A549 (cell line): ENCODE measurements around the gene ATXN2. TPM values are rescaled to one million over a fixed set of nuclear protein-coding genes. Genes with fewer than 3 reads are reported as not detected.
A peak's percentile ranks its signal among the peaks of the same experiment; 100 is the strongest.
"Not testable (repeated sequence)": the region's sequence is repeated elsewhere in the genome, so short reads cannot be mapped to it uniquely, and the experiment has no call there.

ENCODE experiments used
- ATAC-seq, 2 experiments: fragments of 200-7000 bp in 1 of 2; fragments of >200 bp in 1 of 2; cut with Nextera tagmentation in 1 of 2; cut with Tn5 transposase in 1 of 2; 3 replicates each; pipeline versions ENCODE4 v1.8.0 to v1.9.1; 2018 to 2020; ENCODE audit warnings: mild to moderate bottlenecking in 1 of 2, moderate library complexity in 1 of 2
- CTCF ChIA-PET: fragments of 300-600 bp; sonication (Branson Sonifier 250); formaldehyde crosslinking; extraction: SDS; loops from one replicate; lab custom pipeline; 2021; ENCODE audit warnings: antibody characterized with exemption, inconsistent platforms; lab: Yijun Ruan, JAX
- POLR2A ChIA-PET: fragments of 350-600 bp; formaldehyde crosslinking; extraction: SDS; loops from one replicate; lab custom pipeline; 2021; ENCODE audit warnings: antibody characterized with exemption, inconsistent platforms; lab: Yijun Ruan, JAX
- DNase-seq, 2 experiments: peaks; one replicate each; pipeline versions ENCODE4 v3.0.0 to v3.0.0-alpha.2; 2011 to 2016; ENCODE audit warnings: low read depth in 1 of 2, low spot score in 1 of 2
- FAIRE-seq: peaks from 2 replicates; lab custom pipeline; 2011; peaks lifted over from hg19 to GRCh38; lab: Jason Lieb, UNC
- H3K27ac ChIP-seq, 2 experiments: fragments of >200 bp; sonication (Bioruptor Twin); formaldehyde crosslinking; 3 replicates each; pipeline ENCODE4 v1.5.1; 2016 to 2017
- H3K4me1 ChIP-seq: fragments of >200 bp; sonication (Bioruptor Twin); formaldehyde crosslinking; 3 replicates; pipeline ENCODE4 v1.6.1; 2016
- H3K4me2 ChIP-seq: fragments of >200 bp; sonication (Bioruptor Twin); formaldehyde crosslinking; 3 replicates; pipeline ENCODE4 v1.6.1; 2016
- H3K4me3 ChIP-seq: fragments of >200 bp; sonication (Bioruptor Twin); formaldehyde crosslinking; 3 replicates; pipeline ENCODE4 v1.5.1; 2016
- H3K9me3 ChIP-seq: fragments of >200 bp; sonication (Bioruptor Twin); formaldehyde crosslinking; 3 replicates; pipeline ENCODE4 v1.6.1; 2016
- BCL3 ChIP-seq: fragments of >200 bp; sonication (Bioruptor Twin); formaldehyde crosslinking; IDR thresholded peaks from 3 replicates; pipeline ENCODE4 v1.6.1; 2016
- CEBPB ChIP-seq, 2 experiments: fragments of >200 bp in 1 of 2; sonication (Bioruptor Twin) in 1 of 2; formaldehyde crosslinking in 1 of 2; IDR thresholded peaks; 2 replicates each; pipeline ENCODE4 v1.6.1; 2012 to 2016
- CHD2 ChIP-seq: fragments of 150-350 bp; IDR thresholded peaks from 2 replicates; pipeline ENCODE4 v1.6.1; 2014; ENCODE audit warnings: low read length; ENCODE audit not compliant: partially characterized antibody
- E2F6 ChIP-seq: IDR thresholded peaks from 2 replicates; pipeline ENCODE4 v1.6.1; 2012; ENCODE audit warnings: low read depth, borderline replicate concordance
- EHF ChIP-seq: fragments of 250-450 bp; sonication (Bioruptor Pico); IDR thresholded peaks from 2 replicates; pipeline ENCODE4 v1.5.0; 2020; ENCODE audit warnings: mild to moderate bottlenecking
- EHMT2 ChIP-seq: fragments of 200-600 bp; sonication (generic); IDR thresholded peaks from 2 replicates; pipeline ENCODE4 v1.6.1; 2016; ENCODE audit warnings: antibody characterized with exemption, low read depth, mild to moderate bottlenecking, moderate library complexity
- FOSB ChIP-seq: fragments of 250-450 bp; sonication (Bioruptor Pico); IDR thresholded peaks from 2 replicates; pipeline ENCODE4 v1.5.0; 2020; ENCODE audit warnings: mild to moderate bottlenecking, moderate library complexity
- GATA3 ChIP-seq: IDR thresholded peaks from 2 replicates; pipeline ENCODE4 v1.6.1; 2012; ENCODE audit warnings: borderline replicate concordance
- HDAC2 ChIP-seq: fragments of 200-600 bp; sonication (generic); IDR thresholded peaks from 2 replicates; pipeline ENCODE4 v1.6.1; 2016
- HEYL ChIP-seq: fragments of 250-450 bp; sonication (Bioruptor Pico); IDR thresholded peaks from 2 replicates; pipeline ENCODE4 v1.8.0; 2021; ENCODE audit warnings: mild to moderate bottlenecking, moderate library complexity
- HOXB5 ChIP-seq: fragments of 250-450 bp; sonication (Bioruptor Pico); IDR thresholded peaks from 2 replicates; pipeline ENCODE4 v1.5.0; 2020; ENCODE audit warnings: mild to moderate bottlenecking, moderate library complexity
- KDM1A ChIP-seq: fragments of 200-600 bp; sonication (generic); IDR thresholded peaks from 2 replicates; pipeline ENCODE4 v1.6.1; 2016; ENCODE audit warnings: low read depth, mild to moderate bottlenecking
- MAX ChIP-seq: IDR thresholded peaks from 2 replicates; pipeline ENCODE4 v1.6.1; 2012
- MAZ ChIP-seq: fragments of 150-350 bp; IDR thresholded peaks from 2 replicates; pipeline ENCODE4 v1.6.1; 2014; ENCODE audit warnings: antibody characterized with exemption, low read depth, low read length, borderline replicate concordance
- NFE2L2 ChIP-seq: fragments of 150-350 bp; conservative IDR thresholded peaks from 2 replicates; pipeline ENCODE4 v1.6.1; 2014; ENCODE audit warnings: low read length
- PBX3 ChIP-seq: IDR thresholded peaks from 2 replicates; pipeline ENCODE4 v1.6.1; 2012
- PHF8 ChIP-seq: fragments of 200-600 bp; sonication (generic); IDR thresholded peaks from 2 replicates; pipeline ENCODE4 v1.6.1; 2016; ENCODE audit warnings: low read depth, mild to moderate bottlenecking, antibody characterized with exemption, moderate library complexity, borderline replicate concordance
- POLR2AphosphoS2 ChIP-seq: conservative IDR thresholded peaks from 2 replicates; pipeline ENCODE4 v1.6.1; 2012; ENCODE audit warnings: low read length, improper control_type of control experiment, inconsistent platforms
- RAD21 ChIP-seq, 2 experiments: fragments of >200 bp in 1 of 2; sonication (Bioruptor Twin) in 1 of 2; formaldehyde crosslinking in 1 of 2; IDR thresholded peaks in 1 of 2; conservative IDR thresholded peaks in 1 of 2; 2 replicates in 1 of 2; 3 replicates in 1 of 2; pipeline ENCODE4 v1.6.1; 2012 to 2018; ENCODE audit warnings: inconsistent platforms in 1 of 2
- SMC3 ChIP-seq: fragments of >200 bp; sonication (Bioruptor Twin); formaldehyde crosslinking; IDR thresholded peaks from 3 replicates; pipeline ENCODE4 v1.6.1; 2018; ENCODE audit warnings: inconsistent platforms
- SREBF2 ChIP-seq: fragments of 450-650 bp; IDR thresholded peaks from 2 replicates; pipeline ENCODE4 v1.6.1; 2014; ENCODE audit warnings: mild to moderate bottlenecking, moderate library complexity
- USF2 ChIP-seq: fragments of 450-650 bp; IDR thresholded peaks from 2 replicates; pipeline ENCODE4 v1.6.1; 2014; ENCODE audit warnings: antibody characterized with exemption
- WGBS: methylation state at CpG from one replicate; pipeline ENCODE4 v1.1.6; 2017; ENCODE audit errors: missing lambda C conversion rate; 5-methylcytosine and 5-hydroxymethylcytosine counted together
- polyA plus RNA-seq, 4 experiments: library from polyadenylated mRNA; depleted of rRNA in 3 of 4; stranded (reverse); fragments of >200 nt; fragmentation: RNase III in 1 of 4; extraction: RNeasy Plus Mini Kit Qiagen cat#74134 plus additional on column Dnase treatment in 1 of 4; gene quantifications; 2 replicates in 3 of 4; 3 replicates in 1 of 4; pipeline ENCODE4 v1.2.3, GENCODE V29; 2011 to 2017

The ATXN2 gene
- polyA plus RNA-seq, 2 of the 4 experiments (the other 2 are of a cell fraction), result 24.8 to 30.6 TPM

- Histone ChIP-seq H3K4me2 (no peak overlapping the region), H3K4me1 (no peaks in the 10 kb centered on the region), H3K4me3 (no peak overlapping the region), H3K9me3 (no peaks in the 10 kb centered on the region), H3K27ac (no peak overlapping the region)
- CTCF ChIA-PET, result interaction anchor here (0.7 kb wide), 1 partner anchor 59 kb away, joined by 3 read pairs; no protein-coding TSS in a partner anchor
- FAIRE-seq (no peak), ATAC-seq (no peak), DNase-seq (no peak)
- POLR2A ChIA-PET, result no interaction called here
- WGBS, result 90% methylated on average over 6 of the region's 6 CpGs
- TF ChIP-seq EHMT2 (no peak), NFE2L2 (no peak), SMC3 (no peak), FOSB (CRISPR knock-in tag) (no peak)
- TF ChIP-seq, all 56 proteins: peak for 0
These were observed 27.1 kb upstream of the ATXN2 start for GRCh38 chr12:111626230-111626629.

GRCh38 chr12:111624540-111624939 lies 25.4 kb upstream of the ATXN2 start:
- WGBS, result 83% methylated on average over 8 of the region's 8 CpGs
- Histone ChIP-seq H3K4me2 (no peak overlapping the region), H3K27ac (no peak overlapping the region), H3K9me3 (no peaks in the 10 kb centered on the region), H3K4me1 (no peaks in the 10 kb centered on the region), H3K4me3 (no peak overlapping the region)
- FAIRE-seq (no peak), DNase-seq (no peak), ATAC-seq (peak; percentile 23 to 48; a peak in 5 of 6 replicates)
- POLR2A ChIA-PET, result interaction anchor here (0.5 kb wide), 1 partner anchor 16 kb away, joined by 3 read pairs; no protein-coding TSS in a partner anchor
- no peak for TF ChIP-seq HOXB5 (CRISPR knock-in tag)
- TF ChIP-seq EHMT2, result no peak
- CTCF ChIA-PET, result interaction anchor here (1.3 to 1.4 kb wide), 2 partner anchors 9 to 228 kb away, joined by 3 to 4 read pairs; no protein-coding TSS in a partner anchor

- CTCF ChIA-PET, result interaction anchor here (0.6 to 1.0 kb wide), 4 partner anchors 10 to 152 kb away, joined by 3 to 4 read pairs (median 3); no protein-coding TSS in a partner anchor
- ATAC-seq, H3K4me3 ChIP-seq, POLR2A ChIA-PET, H3K27ac ChIP-seq, H3K4me1 ChIP-seq, DNase-seq, FAIRE-seq, H3K4me2 ChIP-seq, H3K9me3 ChIP-seq: not testable (repeated sequence)
- WGBS, result 88% methylated on average over 10 of the region's 10 CpGs
These were observed 18.7 kb upstream of the ATXN2 start for GRCh38 chr12:111617841-111618240.

GRCh38 chr12:111616177-111616623 lies 17.1 kb upstream of the ATXN2 start:
- DNase-seq, result no peak
- no peaks in the 10 kb centered on the region for H3K9me3 ChIP-seq
- CTCF ChIA-PET, result no interaction called here
- no peak overlapping the region for H3K27ac ChIP-seq
- H3K4me2 ChIP-seq, result no peak overlapping the region
- TF ChIP-seq CEBPB (IDR thresholded peaks at IDR 0.05), result peak; percentile 34 to 61; a peak in 2 of 4 replicates
- TF ChIP-seq FOSB (CRISPR knock-in tag), result no peak
- no peak for TF ChIP-seq CHD2
- no peak for TF ChIP-seq KDM1A
- TF ChIP-seq NFE2L2, result no peak
- no peak for TF ChIP-seq SREBF2
- POLR2A ChIA-PET, result no interaction called here
- H3K4me1 ChIP-seq, result peaks cover 4% of the 10 kb centered on the region; the same call in 1 of the 3 replicates
- FAIRE-seq, result no peak
- no peak for ATAC-seq
- no peak overlapping the region for H3K4me3 ChIP-seq
- WGBS, result 64% methylated on average over 7 of the region's 7 CpGs

GRCh38 chr12:111607239-111607638 lies 8.1 kb upstream of the ATXN2 start:
- Histone ChIP-seq H3K4me2 (no peak overlapping the region), H3K9me3 (no peaks in the 10 kb centered on the region), H3K27ac (no peak overlapping the region), H3K4me1 (no peaks in the 10 kb centered on the region), H3K4me3 (no peak overlapping the region)
- CTCF ChIA-PET, result interaction anchor here (0.5 to 0.9 kb wide), 2 partner anchors 27 to 37 kb away, joined by 3 read pairs; no protein-coding TSS in a partner anchor
- FAIRE-seq, result no peak
- 44% methylated on average over 3 of the region's 3 CpGs for whole genome bisulfite sequencing
- peak; percentile 62; a peak in 4 of 6 replicates for ATAC-seq
- DNase-seq, result no peak
- POLR2A ChIA-PET, result no interaction called here
- TF ChIP-seq KDM1A (no peak), RAD21 (conservative IDR thresholded peaks at IDR 0.05 in 1 of 2, IDR thresholded peaks at IDR 0.05 in 1 of 2) (no peak), POLR2AphosphoS2 (no peak), MAX (no peak), HOXB5 (CRISPR knock-in tag) (no peak), GATA3 (no peak), PBX3 (no peak), E2F6 (no peak), HEYL (no peak), PHF8 (no peak), EHF (CRISPR knock-in tag) (no peak), USF2 (no peak), MAZ (no peak), HDAC2 (no peak), BCL3 (no peak)
